Forelimb muscle (tissue), 1 donor: Measurements from ENCODE around the gene ZNF467. TPM values are rescaled to one million over a fixed set of nuclear protein-coding genes. Genes with fewer than 3 reads are reported as not detected.

Experiments used
- DNase-seq: peaks from one replicate; pipeline ENCODE4 v3.0.0-alpha.2; 2013; ENCODE audit warnings: low read depth
- polyA plus RNA-seq: library from polyadenylated mRNA; unstranded; fragments of 120-200 nt; gene quantifications from one replicate; pipeline ENCODE4 v1.2.1, GENCODE V29; 2013; ENCODE audit not compliant: insufficient read length

ZNF467 gene
- polyA plus RNA-seq, 1 donor, result 7.4 TPM

DNA sequence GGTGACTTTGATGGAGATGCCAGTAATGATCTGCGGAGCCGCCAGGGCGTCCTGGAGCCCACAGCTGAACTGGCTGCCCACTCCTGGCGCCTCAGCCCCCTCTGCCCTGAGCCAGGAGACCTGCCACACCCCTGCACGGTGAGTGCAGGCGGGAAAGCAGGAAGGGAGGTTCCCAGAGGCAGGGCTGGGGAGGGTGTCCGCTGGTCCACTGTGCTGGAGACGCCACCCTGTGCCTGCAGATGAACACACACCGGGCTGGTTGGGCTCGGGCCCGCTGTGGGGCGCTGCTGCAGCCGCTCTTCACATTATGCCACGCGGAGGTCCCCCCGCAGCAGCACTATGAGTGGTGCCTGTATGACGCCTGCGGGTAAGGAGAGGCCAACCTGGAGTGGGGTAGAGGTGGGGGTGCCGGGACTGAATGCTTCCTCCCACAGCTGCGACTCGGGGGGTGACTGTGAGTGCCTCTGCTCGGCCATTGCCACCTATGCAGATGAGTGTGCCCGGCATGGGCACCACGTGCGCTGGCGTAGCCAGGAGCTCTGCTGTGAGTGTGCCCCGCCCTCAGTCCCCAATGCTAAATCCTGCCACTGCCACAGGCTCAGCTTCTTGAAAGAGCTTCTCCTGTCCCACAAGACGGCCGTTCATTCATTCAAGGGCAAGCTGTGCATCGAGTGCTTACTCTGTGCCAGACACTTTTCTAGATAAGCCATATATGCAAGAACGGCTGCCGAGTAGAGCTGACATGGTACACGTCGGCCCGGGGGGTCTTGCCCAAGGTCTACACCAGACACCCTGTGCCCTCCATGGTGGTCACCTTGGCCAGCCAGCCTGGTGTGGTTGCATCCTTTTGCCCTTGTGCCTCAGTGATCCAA lies 14.3 kb upstream of the ZNF467 start:
- no peak for DNase-seq

DNA sequence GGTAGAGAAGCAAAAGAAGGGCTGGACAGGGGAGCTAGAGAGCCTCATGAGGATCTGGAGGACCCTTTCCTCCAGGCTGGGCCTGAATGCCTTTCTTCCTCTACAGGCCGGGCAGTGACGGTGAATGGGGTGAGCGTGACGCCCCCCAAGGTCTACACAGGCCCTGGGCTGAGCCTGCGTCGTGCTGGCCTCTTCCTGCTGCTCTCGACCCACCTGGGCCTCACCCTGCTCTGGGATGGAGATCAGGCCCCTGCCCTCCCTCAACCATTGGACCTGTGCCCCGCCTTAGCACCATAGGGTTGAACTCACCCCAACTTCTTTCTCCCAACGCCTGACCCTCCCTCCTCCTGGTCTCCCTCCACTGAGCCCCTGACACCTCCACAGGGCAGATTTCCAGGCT lies 12.6 kb upstream of the ZNF467 start:
- DNase-seq, result no peak

DNA sequence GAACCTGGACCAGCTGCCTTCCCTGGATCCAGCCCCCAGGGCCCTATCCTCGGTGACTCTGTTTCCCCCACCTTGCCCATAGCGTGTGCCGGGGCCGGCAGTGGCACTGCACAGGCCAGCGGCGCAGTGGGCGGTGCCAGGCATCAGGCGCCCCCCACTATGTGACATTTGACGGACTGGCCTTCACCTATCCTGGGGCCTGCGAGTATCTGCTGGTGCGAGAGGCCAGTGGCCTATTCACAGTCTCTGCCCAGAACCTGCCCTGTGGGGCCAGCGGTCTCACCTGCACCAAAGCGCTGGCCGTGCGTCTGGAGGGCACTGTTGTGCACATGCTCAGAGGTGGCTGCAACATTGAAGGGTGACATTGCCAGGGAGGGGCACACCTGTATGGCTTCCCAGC lies 12.0 kb upstream of the ZNF467 start:
- DNase-seq, result no peak

- no peak for DNase-seq
These were observed 10.8 kb upstream of the ZNF467 start for GRCh38 chr7:149784251-149784608.

GRCh38 chr7:149783386-149784250 lies 10.2 kb upstream of the ZNF467 start:
- no peak for DNase-seq

DNA sequence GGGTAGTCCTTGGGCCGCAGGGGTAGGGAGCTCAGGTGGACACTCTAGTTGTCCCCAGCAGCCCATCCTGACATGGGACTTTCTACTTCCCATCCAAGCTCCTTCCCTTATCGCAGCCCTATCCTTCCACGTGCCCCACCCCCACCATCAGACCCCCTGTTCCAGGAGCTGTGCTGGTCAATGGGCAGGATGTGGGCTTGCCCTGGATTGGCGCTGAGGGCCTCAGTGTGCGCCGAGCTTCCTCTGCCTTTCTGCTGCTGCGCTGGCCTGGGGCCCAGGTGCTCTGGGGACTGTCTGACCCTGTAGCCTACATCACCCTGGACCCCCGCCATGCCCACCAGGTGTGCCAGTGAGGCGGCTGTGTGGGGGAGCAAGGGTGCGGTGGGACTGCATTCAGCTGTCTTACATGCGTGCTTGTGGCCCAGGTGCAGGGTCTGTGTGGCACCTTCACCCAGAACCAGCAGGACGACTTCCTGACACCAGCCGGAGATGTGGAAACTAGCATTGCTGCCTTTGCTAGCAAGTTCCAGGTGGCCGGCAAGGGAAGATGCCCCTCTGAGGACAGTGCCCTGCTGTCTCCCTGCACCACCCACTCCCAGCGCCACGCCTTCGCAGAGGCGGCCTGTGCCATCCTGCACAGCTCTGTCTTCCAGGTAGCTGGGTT lies 9.4 kb upstream of the ZNF467 start:
- DNase-seq, result no peak

DNA sequence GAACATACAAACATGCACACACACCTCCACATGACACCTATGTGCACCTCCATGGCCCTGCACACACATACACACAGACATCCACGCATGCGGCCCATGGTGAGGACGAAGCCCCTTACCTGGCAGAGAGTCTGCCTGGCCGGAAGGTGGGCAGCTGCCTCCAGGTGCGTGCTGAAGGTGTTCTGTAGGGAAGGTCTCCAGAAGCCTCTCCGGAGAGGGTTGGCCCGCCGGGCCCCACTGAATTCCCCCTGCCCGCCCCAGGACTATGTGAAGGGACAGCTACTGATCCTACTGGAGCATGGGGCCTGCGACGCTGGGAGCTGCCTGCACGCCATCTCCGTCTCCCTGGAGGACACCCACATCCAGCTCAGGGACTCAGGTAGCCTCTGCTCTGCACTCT lies 8.5 kb upstream of the ZNF467 start:
- no peak for DNase-seq

- DNase-seq, result no peak
These were observed 7.4 kb upstream of the ZNF467 start for GRCh38 chr7:149780636-149781419.

- DNase-seq, result no peak
These were observed 6.7 kb upstream of the ZNF467 start for GRCh38 chr7:149780056-149780455.

DNA sequence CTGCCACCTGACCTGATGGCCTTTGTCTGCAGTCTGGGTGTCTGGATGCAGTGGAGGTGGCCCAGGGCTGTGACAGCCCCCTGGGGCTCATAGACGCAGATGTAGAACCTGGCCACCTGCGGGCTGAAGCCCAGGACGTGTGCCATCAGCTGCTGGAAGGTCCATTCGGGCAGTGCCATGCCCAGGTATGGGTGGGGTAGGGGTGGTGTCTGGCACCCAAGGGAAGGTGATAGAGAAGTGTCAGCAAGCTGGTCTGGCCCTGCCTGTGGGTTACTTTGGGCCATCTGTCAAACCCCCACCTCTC lies 6.1 kb upstream of the ZNF467 start:
- no peak for DNase-seq

GRCh38 chr7:149778696-149779501 lies 5.5 kb upstream of the ZNF467 start:
- no peak for DNase-seq

GRCh38 chr7:149778327-149778637 lies 4.9 kb upstream of the ZNF467 start:
- DNase-seq, result no peak

- no peak for DNase-seq
These were observed 4.4 kb upstream of the ZNF467 start for GRCh38 chr7:149777551-149778326.

- DNase-seq, result no peak
These were observed 3.5 kb upstream of the ZNF467 start for GRCh38 chr7:149776848-149777407.

- no peak for DNase-seq
These were observed 2.9 kb upstream of the ZNF467 start for GRCh38 chr7:149776289-149776688.

GRCh38 chr7:149775176-149775556 lies 1.8 kb upstream of the ZNF467 start:
- DNase-seq, result no peak

DNA sequence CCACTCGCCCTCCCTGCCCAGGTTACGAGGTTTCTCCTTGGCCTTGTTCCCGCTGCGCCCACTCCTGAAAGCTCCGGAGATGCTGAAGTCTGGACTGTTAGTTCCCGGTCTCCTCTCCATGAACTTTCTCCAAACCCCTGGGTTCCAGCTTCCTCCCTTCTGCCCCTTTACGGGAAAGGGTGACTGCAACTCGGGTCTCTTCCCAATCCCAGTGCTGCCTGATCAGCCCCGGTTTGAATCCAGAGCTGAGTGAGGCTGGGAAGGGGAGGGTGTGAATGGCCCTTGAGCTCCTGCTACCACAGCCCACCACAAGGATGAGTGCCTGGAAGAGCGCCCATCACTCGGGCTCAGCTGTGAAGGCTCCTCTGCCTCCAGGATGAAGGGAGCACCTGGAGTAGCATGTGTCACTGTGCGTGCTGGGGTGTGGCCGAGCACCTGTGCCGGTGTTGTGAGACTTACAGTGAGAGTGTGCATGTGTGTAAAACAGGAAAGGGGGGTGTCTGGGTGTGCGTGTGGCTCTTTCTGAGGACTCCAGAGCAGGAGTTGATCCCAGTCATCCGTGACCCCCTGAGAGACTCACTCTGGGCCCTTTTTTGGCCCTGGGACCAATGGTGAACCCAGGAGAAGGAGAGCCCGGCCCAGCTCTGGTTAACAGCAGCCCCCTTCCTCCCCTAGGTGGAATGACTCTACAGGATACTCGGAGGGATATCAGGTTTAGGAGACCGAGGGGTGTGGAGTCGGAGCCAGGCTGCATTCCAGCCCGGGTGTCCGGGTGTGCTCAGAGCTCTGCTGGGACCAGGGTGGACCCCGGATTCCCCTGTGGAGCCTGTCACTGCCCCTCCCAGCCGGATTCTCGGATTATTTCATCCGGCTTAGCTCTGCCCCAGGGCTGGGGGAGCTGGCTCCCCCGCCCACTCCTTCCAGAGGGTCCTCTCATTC lies 1.1 kb upstream of the ZNF467 start:
- no peak for DNase-seq

DNA sequence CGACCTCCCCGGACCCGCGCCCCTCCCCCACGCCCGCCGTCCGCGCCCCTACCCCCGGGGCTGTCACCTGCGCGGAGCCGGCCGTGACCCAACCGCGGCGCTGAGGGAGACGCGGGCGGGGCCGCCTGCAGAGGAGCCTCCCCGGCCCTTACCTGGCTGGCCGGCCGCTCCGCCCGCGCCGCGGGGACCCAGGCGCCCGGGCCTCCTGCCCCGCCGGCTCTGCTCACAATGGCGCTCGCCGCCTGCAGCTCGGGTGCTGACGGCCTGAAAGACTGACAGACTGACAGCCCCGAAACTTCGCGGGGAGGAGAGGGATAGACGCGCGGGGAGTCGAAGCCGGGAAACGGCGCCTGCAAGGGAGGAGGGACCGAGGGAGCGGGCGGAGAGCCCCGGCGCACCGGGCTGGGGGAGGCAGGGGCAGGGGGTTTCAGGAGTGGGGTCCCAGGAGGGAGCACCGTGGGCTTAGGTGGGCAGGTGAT lies 393 bp downstream of the ZNF467 start:
- DNase-seq, result no peak
